ENCODE measurements around the gene TMEM259. TPM values are rescaled to one million over a fixed set of nuclear protein-coding genes. Genes with fewer than 3 reads are reported as not detected.

The TMEM259 gene
- total and polyA plus RNA-seq, 2 donors (not counting 1 experiment from before 2014, with no cell fraction given): 373 to 607 TPM

GRCh38 chr19:1002600-1002999, 18.3 kb downstream of the TMEM259 start:
- Mint-ChIP-seq H3K27me3 (peaks cover 22% of the 10 kb centered on the region), H3K4me1 (peaks cover 10% of the 10 kb centered on the region), H3K9me3 (ENCODE audit: insufficient read depth) (no peaks in the 10 kb centered on the region), H3K4me3 (peak overlapping the region; percentile 23), H3K27ac (no peak overlapping the region)
- no peaks in the 10 kb centered on the region for H3K36me3 ChIP-seq (replicated peaks in 1 of 2; ENCODE audit: control extremely low read depth in 1 of 2, control insufficient read depth in 1 of 2, extremely low read depth in 1 of 2, insufficient read depth in 2 of 2, low read length in 1 of 2)
- H3K4me2 ChIP-seq (replicated peaks; ENCODE audit: low read depth, low read length, poor library complexity, severe bottlenecking): no peak overlapping the region
- TF ChIP-seq CTCF (IDR thresholded peaks at IDR 0.05): no peak
- H2AFZ ChIP-seq (ENCODE audit: insufficient read depth, low read depth, low read length, poor library complexity, severe bottlenecking): no peak overlapping the region
- H3K4me1 ChIP-seq (ENCODE audit: control insufficient read depth in 2 of 2, insufficient read depth in 2 of 2, low read length in 2 of 2): peaks cover 11 to 13% of the 10 kb centered on the region in 2 donors
- H3K4me3 ChIP-seq (ENCODE audit: control extremely low read depth in 1 of 5, extremely low read depth in 1 of 5, insufficient read depth in 1 of 5, low read depth in 2 of 5, low read length in 4 of 5): no peak overlapping the region
- ChIA-PET POLR2A (interaction anchor here (0.7 to 0.9 kb wide), 3 partner anchors 7 to 37 kb away, joined by 3 to 7 read pairs (median 4); partner anchors contain the start of gene ABCA7), CTCF (interaction anchor here (0.6 to 0.7 kb wide), 4 partner anchors 19 to 1140 kb away, joined by 3 read pairs; no protein-coding TSS in a partner anchor)
- H3K9ac ChIP-seq (ENCODE audit: low read length): no peak overlapping the region
- DNase-seq (no peak), ATAC-seq (ENCODE audit: low read depth) (no peak)
- peaks cover 0 to 47% (median 25%) of the 10 kb centered on the region in 4 experiments for H3K27me3 ChIP-seq (replicated peaks in 1 of 4; ENCODE audit: control extremely low read depth in 1 of 4, control insufficient read depth in 3 of 4, insufficient read depth in 4 of 4, low read length in 3 of 4)
- peaks cover 0 to 6% (median 0%) of the 10 kb centered on the region in 3 donors for H3K9me3 ChIP-seq (ENCODE audit: control extremely low read depth in 1 of 3, control insufficient read depth in 2 of 3, insufficient read depth in 1 of 3, low read length in 2 of 3)
- no peaks in the 10 kb centered on the region for H3K79me2 ChIP-seq (ENCODE audit: control insufficient read depth, insufficient read depth, low read length)
- 76% methylated on average over 4 of the region's 4 CpGs for WGBS (ENCODE audit: insufficient coverage)
- intact Hi-C loops (cut with micrococcal nuclease): no loop called here
- H3K27ac ChIP-seq (ENCODE audit: low read length in 2 of 2): no peak overlapping the region
- H4K20me1 ChIP-seq (ENCODE audit: control insufficient read depth, insufficient read depth, low read length, poor library complexity, severe bottlenecking): peaks cover 11% of the 10 kb centered on the region

- peaks cover 13 to 14% of the 10 kb centered on the region in 2 donors for H3K4me1 ChIP-seq (ENCODE audit: control insufficient read depth in 2 of 2, insufficient read depth in 2 of 2, low read length in 2 of 2)
- Mint-ChIP-seq H3K27me3 (peaks cover 24% of the 10 kb centered on the region), H3K27ac (no peak overlapping the region), H3K9me3 (ENCODE audit: insufficient read depth) (no peaks in the 10 kb centered on the region), H3K4me1 (peaks cover 11% of the 10 kb centered on the region), H3K4me3 (peak overlapping the region; percentile 59)
- WGBS (ENCODE audit: insufficient coverage): 11% methylated on average over 12 of the region's 20 CpGs
- peak overlapping the region; percentile 72 for H3K4me2 ChIP-seq (replicated peaks; ENCODE audit: low read depth, low read length, poor library complexity, severe bottlenecking)
- peaks cover 0 to 6% (median 0%) of the 10 kb centered on the region in 3 donors for H3K9me3 ChIP-seq (ENCODE audit: control extremely low read depth in 1 of 3, control insufficient read depth in 2 of 3, insufficient read depth in 1 of 3, low read length in 2 of 3)
- H3K36me3 ChIP-seq (replicated peaks in 1 of 2; ENCODE audit: control extremely low read depth in 1 of 2, control insufficient read depth in 1 of 2, extremely low read depth in 1 of 2, insufficient read depth in 2 of 2, low read length in 1 of 2): no peaks in the 10 kb centered on the region
- H3K27me3 ChIP-seq (replicated peaks in 1 of 4; ENCODE audit: control extremely low read depth in 1 of 4, control insufficient read depth in 3 of 4, insufficient read depth in 4 of 4, low read length in 3 of 4): peaks cover 0 to 56% (median 29%) of the 10 kb centered on the region in 4 experiments
- no peak overlapping the region for H3K4me3 ChIP-seq (ENCODE audit: control extremely low read depth in 1 of 5, extremely low read depth in 1 of 5, insufficient read depth in 1 of 5, low read depth in 2 of 5, low read length in 4 of 5)
- CTCF ChIA-PET: interaction anchor here (0.6 to 1.2 kb wide), 5 partner anchors 14 to 86 kb away, joined by 3 read pairs; partner anchors contain the start of gene ABCA7
- H3K9ac ChIP-seq (ENCODE audit: low read length): no peak overlapping the region
- no peaks in the 10 kb centered on the region for H3K79me2 ChIP-seq (ENCODE audit: control insufficient read depth, insufficient read depth, low read length)
- H4K20me1 ChIP-seq (ENCODE audit: control insufficient read depth, insufficient read depth, low read length, poor library complexity, severe bottlenecking): peaks cover 11% of the 10 kb centered on the region
- peak; percentile 80 for DNase-seq
- intact Hi-C loops (cut with micrococcal nuclease): loop anchor here (1.0 kb wide), 2 partner anchors 17 to 80 kb away; partner anchors contain the start of gene WDR18
- TF ChIP-seq EZH2 (IDR thresholded peaks at IDR 0.05; ENCODE audit: borderline replicate concordance, insufficient read depth, low read depth, low read length, poor library complexity, severe bottlenecking) (no peak), CTCF (IDR thresholded peaks at IDR 0.05) (peak; percentile 98)
- peak; percentile 77 for ATAC-seq (ENCODE audit: low read depth)
- peak overlapping the region; percentile 15 for H2AFZ ChIP-seq (ENCODE audit: insufficient read depth, low read depth, low read length, poor library complexity, severe bottlenecking)
- POLR2A ChIA-PET: interaction anchor here (1.3 kb wide), 1 partner anchor 102 kb away, joined by 3 read pairs; the partner anchor contains the start of gene GPX4
- H3K27ac ChIP-seq (ENCODE audit: low read length in 2 of 2): no peak overlapping the region
These were observed 19.3 kb downstream of the TMEM259 start for GRCh38 chr19:1001538-1002166.
